ENCODE measurements around the gene MGAT4B. TPM values are rescaled to one million over a fixed set of nuclear protein-coding genes. Genes with fewer than 3 reads are reported as not detected.
A peak's percentile ranks its signal among the peaks of the same experiment; 100 is the strongest.

Gene MGAT4B
- total RNA-seq, 2 experiments from 2014 or later: 61.1 to 96.5 TPM

DNA sequence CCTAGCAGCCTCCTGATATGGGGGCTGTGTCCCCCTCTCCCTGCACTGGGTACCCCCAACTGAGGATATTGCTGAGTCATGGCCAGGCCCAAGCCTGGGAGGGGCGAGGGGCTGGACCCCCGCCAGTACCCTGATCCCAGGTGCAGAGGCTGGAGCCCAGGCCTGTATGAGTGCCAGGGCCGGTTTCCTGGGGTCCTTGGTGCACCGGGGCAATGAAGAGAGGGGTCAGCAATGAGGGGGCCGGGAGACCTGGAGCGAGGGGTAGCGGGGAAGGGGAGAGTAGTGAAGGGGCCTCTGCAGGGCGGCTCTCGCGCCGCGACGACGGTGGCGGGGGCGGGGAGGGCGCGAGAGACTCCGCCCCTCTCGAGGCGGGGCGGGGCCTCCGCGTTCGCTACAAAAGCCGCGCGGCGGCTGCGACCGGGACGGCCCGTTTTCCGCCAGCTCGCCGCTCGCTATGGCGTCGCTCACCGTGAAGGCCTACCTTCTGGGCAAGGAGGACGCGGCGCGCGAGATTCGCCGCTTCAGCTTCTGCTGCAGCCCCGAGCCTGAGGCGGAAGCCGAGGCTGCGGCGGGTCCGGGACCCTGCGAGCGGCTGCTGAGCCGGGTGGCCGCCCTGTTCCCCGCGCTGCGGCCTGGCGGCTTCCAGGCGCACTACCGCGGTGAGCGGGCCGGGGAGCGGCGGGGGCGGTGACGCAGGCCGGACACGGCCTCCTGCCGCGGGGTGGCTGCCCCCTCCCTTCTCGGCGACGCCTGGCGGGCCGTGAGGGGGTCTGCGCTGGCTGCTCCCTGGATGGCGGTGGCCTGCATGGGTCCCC is 14.0 kb upstream of the MGAT4B start, which contains the start of gene SQSTM1:
Gene SQSTM1, plus strand, starts transcription at position 423 of the 815 bp plus-strand sequence. Its CDS starts 32 bp downstream, at position 455.
- TF ChIP-seq EZH2phosphoT487 (IDR thresholded peaks at IDR 0.05; ENCODE audit: borderline replicate concordance, low read depth, low read length): no peak
- TF ChIP-seq, protein P1, sequence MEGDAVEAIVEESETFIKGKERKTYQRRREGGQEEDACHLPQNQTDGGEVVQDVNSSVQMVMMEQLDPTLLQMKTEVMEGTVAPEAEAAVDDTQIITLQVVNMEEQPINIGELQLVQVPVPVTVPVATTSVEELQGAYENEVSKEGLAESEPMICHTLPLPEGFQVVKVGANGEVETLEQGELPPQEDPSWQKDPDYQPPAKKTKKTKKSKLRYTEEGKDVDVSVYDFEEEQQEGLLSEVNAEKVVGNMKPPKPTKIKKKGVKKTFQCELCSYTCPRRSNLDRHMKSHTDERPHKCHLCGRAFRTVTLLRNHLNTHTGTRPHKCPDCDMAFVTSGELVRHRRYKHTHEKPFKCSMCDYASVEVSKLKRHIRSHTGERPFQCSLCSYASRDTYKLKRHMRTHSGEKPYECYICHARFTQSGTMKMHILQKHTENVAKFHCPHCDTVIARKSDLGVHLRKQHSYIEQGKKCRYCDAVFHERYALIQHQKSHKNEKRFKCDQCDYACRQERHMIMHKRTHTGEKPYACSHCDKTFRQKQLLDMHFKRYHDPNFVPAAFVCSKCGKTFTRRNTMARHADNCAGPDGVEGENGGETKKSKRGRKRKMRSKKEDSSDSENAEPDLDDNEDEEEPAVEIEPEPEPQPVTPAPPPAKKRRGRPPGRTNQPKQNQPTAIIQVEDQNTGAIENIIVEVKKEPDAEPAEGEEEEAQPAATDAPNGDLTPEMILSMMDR (conservative IDR thresholded peaks at IDR 0.05; ENCODE audit: low read length): no peak
- H3K9me3 ChIP-seq (ENCODE audit: low read length): no peaks in the 10 kb centered on the region
- H3K79me2 ChIP-seq (ENCODE audit: insufficient read depth, low read depth, low read length): peaks cover 22% of the 10 kb centered on the region; the same call in 1 of the 2 replicates
- H3K9me2 ChIP-seq (ENCODE audit: insufficient read depth, low read length): no peaks in the 10 kb centered on the region
- intact Hi-C loops (cut with micrococcal nuclease; ENCODE audit: unreplicated experiment): loop anchor here (1.0 to 10.0 kb wide), 2 partner anchors 38 to 674 kb away; partner anchors contain the start of genes CNOT6 and MRNIP
- peak within 1 kb of the TSS; percentile 56; the same call in 1 of the 2 replicates for H2AFZ ChIP-seq (ENCODE audit: low read length)
- H3K27ac ChIP-seq (ENCODE audit: low read depth, low read length, poor library complexity, severe bottlenecking): peak within 1 kb of the TSS; percentile 59
- CTCF ChIA-PET (ENCODE audit: unreplicated experiment): no interaction called here
- POLR2A ChIA-PET: no interaction called here
- peak within 1 kb of the TSS; percentile 95 for H3K4me2 ChIP-seq (ENCODE audit: low read length)
- H3K4me1 ChIP-seq (ENCODE audit: insufficient read depth, low read length, poor library complexity, severe bottlenecking): peaks cover 32% of the 10 kb centered on the region
- H3K36me3 ChIP-seq (ENCODE audit: insufficient read depth, low read length): peaks cover 30% of the 10 kb centered on the region
- peak; percentile 88 for DNase-seq (ENCODE audit: low spot score)
- peaks cover 4% of the 10 kb centered on the region; the same call in 1 of the 2 replicates for H4K20me1 ChIP-seq (ENCODE audit: insufficient read depth, low read length)
- H3K4me3 ChIP-seq (ENCODE audit: low read depth, low read length, poor library complexity, severe bottlenecking): peak within 1 kb of the TSS; percentile 99
- BruUV-seq (replicated peaks): no TSS peak

DNA sequence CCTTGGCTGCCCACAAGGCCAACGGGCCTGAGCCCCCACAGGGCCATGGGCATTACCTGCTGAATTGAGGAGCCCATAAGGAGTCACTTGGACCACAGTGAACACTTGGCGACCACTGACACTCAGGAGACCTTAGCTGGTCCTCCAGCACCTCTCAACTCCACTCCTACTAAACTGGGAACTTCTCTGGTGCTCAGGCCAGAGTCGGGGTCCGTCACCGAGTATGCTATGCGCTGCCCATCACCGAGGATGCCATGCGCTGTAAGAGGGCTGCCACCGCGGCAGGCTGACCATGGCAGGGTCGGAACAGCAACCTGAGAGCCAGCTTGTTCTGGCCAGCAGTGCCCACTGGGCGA is 13.4 kb upstream of the MGAT4B start:
- TF ChIP-seq, protein P1 (conservative IDR thresholded peaks at IDR 0.05; ENCODE audit: low read length): no peak
- no peak for TF ChIP-seq EZH2phosphoT487 (IDR thresholded peaks at IDR 0.05; ENCODE audit: borderline replicate concordance, low read depth, low read length)
- H4K20me1 ChIP-seq (ENCODE audit: insufficient read depth, low read length): peaks cover 4% of the 10 kb centered on the region; the same call in 1 of the 2 replicates
- peak overlapping the region; percentile 99 for H3K4me3 ChIP-seq (ENCODE audit: low read depth, low read length, poor library complexity, severe bottlenecking)
- H3K27ac ChIP-seq (ENCODE audit: low read depth, low read length, poor library complexity, severe bottlenecking): peak overlapping the region; percentile 59
- CTCF ChIA-PET (ENCODE audit: unreplicated experiment): no interaction called here
- intact Hi-C loops (cut with micrococcal nuclease; ENCODE audit: unreplicated experiment): loop anchor here (1.0 to 10.0 kb wide), 2 partner anchors 38 to 675 kb away; partner anchors contain the start of genes CNOT6 and MRNIP
- no peaks in the 10 kb centered on the region for H3K9me2 ChIP-seq (ENCODE audit: insufficient read depth, low read length)
- peaks cover 32% of the 10 kb centered on the region for H3K4me1 ChIP-seq (ENCODE audit: insufficient read depth, low read length, poor library complexity, severe bottlenecking)
- POLR2A ChIA-PET: no interaction called here
- peaks cover 24% of the 10 kb centered on the region for H3K36me3 ChIP-seq (ENCODE audit: insufficient read depth, low read length)
- H2AFZ ChIP-seq (ENCODE audit: low read length): peak overlapping the region; percentile 56; the same call in 1 of the 2 replicates
- peaks cover 22% of the 10 kb centered on the region; the same call in 1 of the 2 replicates for H3K79me2 ChIP-seq (ENCODE audit: insufficient read depth, low read depth, low read length)
- BruUV-seq (replicated peaks): no TSS peak
- no peak for DNase-seq (ENCODE audit: low spot score)
- peak overlapping the region; percentile 95 for H3K4me2 ChIP-seq (ENCODE audit: low read length)
- no peaks in the 10 kb centered on the region for H3K9me3 ChIP-seq (ENCODE audit: low read length)
